ENCODE results near the gene HS6ST1. TPM values are rescaled to one million over a fixed set of nuclear protein-coding genes. Genes with fewer than 3 reads are reported as not detected.

The HS6ST1 gene
- total and polyA plus RNA-seq, 5 experiments from 2014 or later = 3.2 to 15.2 (median 4.2) TPM

DNA sequence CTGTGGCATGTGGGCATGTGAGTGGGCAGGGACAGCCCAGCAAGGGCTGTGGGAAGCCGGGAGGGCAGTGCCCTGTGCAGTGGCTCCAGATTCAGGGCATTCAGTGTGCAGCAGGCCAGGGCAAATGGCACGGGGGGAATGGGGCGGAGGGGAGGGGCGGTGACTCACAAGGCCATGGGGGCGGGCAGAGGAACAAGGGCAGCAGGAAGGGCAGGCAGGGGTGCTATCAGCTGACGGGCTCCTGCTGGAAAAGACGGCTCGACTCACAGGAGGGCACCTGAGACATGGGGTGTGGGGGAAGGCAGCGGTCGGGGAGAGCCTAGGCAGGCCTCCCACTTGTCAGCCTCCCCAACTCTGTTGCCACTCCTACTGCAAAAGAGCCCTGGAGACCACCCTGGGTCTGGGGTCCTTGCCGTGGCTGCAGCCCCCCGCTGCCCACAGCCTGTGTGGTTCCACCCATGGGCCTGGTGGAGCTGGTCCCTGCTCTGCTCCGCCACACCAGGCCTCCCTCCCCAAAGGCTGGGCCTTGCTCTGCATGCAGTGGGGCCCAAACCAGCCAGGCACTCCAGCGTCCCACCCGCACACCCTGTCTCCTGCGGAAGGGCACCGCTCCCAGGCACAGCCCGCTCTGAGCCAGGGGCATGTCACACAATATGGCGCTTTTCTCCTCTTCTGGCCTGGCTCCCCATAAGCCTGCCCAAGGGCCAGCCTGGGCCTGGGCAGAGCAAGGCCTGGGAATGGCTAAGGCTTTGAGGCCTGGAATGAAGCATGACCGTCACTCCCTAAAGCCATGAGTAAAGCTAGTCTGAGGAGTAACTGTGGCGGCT lies 25.9 kb downstream of the HS6ST1 start:
- H3K27me3 Mint-ChIP-seq = no peaks in the 10 kb centered on the region
- ATAC-seq = no peak
- peaks cover 0 to 3% (median 2%) of the 10 kb centered on the region in 3 donors for H3K36me3 Mint-ChIP-seq
- no peaks in the 10 kb centered on the region for H3K9me3 Mint-ChIP-seq
- POLR2A ChIA-PET = no interaction called here
- H3K4me1 Mint-ChIP-seq = peaks cover 12 to 24% (median 14%) of the 10 kb centered on the region in 4 donors
- no peak overlapping the region for H3K4me3 Mint-ChIP-seq
- no peak overlapping the region for H3K27ac Mint-ChIP-seq
- DNase-seq = peak in 1 of 10 donors; percentile 57

DNA sequence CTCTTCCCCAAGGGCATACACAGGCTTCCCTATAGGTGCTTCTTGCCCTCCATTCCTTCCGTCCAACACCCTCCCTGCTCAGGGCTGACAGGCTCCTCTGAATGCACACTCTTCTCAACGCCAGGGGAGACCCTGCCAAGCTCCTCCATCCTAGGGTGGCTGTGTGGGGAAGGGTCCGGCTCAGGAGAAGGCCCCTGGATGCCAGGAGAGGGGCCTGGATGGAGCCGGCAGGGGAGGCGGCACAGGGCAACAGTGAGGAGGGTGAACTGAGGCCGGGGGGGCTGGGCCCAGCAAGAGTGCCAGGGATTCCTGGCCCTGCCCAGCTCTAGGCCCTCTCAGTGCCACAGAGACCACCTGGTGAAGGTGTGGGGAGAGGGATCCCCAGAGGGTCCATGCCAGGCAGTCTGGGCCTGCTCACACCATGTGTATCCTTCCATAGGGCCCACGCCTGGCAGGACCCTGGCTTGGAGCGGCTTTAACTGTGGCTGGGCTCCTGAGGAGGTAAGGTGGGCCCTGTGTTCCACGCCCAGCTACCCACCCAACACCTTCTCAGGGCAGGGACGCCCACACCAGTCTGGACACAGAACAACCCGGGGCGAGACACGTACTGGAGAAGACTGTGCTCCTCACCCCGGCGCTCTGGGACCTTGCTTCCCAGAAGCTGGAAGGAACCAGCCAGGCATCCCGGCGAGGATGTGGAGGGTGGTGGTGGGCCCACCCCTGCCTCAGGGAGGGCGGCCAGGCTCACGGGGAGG lies 26.6 kb downstream of the HS6ST1 start:
- ATAC-seq (no peak), DNase-seq (peak in 1 of 10 donors; percentile 61)
- POLR2A ChIA-PET = no interaction called here
- H3K4me1 Mint-ChIP-seq = peaks cover 11 to 24% (median 13%) of the 10 kb centered on the region in 4 donors
- H3K4me3 Mint-ChIP-seq = no peak overlapping the region
- H3K36me3 Mint-ChIP-seq = no peaks in the 10 kb centered on the region
- no peaks in the 10 kb centered on the region for H3K9me3 Mint-ChIP-seq
- no peak overlapping the region for H3K27ac Mint-ChIP-seq
- H3K27me3 Mint-ChIP-seq = no peaks in the 10 kb centered on the region

DNA sequence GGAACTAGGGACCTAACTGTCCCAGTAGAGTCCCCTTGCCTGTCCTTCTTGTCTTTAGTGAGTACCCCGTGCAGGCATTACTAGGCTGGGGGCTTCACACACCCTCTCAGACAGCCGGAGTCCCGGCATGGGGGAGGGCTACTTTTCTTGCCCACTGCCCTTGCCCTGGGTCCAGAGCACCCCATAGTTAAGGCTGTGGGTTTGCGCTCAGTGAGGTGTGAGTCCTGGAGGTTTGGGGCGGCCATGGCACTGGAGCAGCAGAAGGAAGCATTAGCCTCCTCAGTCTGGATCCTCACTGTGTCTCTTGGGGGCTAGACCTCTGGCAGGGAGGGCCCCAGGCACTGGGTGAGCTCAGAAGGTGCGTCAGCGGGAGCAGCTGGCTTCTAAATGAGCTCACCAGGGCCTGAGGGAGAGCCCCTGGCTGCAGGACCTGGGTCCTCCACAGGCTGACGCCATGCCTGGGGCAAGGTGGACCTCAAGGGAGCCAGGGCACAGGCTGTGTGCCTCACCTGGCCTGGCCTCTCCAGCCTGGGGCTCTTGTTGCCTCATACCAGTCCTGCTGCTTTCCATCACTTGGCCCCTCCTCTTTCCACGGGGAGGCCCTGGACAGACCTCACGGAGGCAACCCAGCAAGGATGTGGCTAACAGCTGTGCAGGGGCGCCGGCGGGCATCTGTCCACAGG lies 27.4 kb downstream of the HS6ST1 start:
- POLR2A ChIA-PET = no interaction called here
- no peaks in the 10 kb centered on the region for H3K27me3 Mint-ChIP-seq
- H3K4me3 Mint-ChIP-seq = no peak overlapping the region
- ATAC-seq = no peak
- peaks cover 9 to 19% (median 13%) of the 10 kb centered on the region in 4 donors for H3K4me1 Mint-ChIP-seq
- H3K9me3 Mint-ChIP-seq = no peaks in the 10 kb centered on the region
- peak in 1 of 10 donors; percentile 56 for DNase-seq
- no peaks in the 10 kb centered on the region for H3K36me3 Mint-ChIP-seq
- no peak overlapping the region for H3K27ac Mint-ChIP-seq

DNA sequence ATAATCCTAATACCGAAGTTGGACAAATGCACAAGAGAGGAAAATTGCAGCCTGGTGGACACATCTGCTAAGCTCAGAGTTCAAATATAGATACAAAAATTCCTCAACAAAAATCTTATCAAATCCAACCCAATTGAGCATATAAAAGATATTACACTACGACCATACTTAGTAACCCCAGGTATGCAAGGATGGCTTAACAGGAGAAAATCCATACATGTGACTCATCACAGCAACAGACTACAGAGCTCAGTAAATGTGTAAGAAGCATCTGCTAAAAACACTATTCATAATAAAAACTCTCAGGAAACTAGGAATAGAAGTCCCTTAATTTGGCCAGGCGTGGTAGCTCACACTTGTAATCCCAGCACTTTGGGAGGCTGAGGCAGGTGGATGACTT lies 28.3 kb downstream of the HS6ST1 start:
- no peak overlapping the region for H3K4me3 Mint-ChIP-seq
- ATAC-seq (no peak), DNase-seq (no peak)
- no peaks in the 10 kb centered on the region for H3K27me3 Mint-ChIP-seq
- H3K27ac Mint-ChIP-seq = no peak overlapping the region
- POLR2A ChIA-PET = no interaction called here
- peaks cover 5 to 14% (median 12%) of the 10 kb centered on the region in 4 donors for H3K4me1 Mint-ChIP-seq
- H3K9me3 Mint-ChIP-seq = no peaks in the 10 kb centered on the region
- H3K36me3 Mint-ChIP-seq = no peaks in the 10 kb centered on the region

DNA sequence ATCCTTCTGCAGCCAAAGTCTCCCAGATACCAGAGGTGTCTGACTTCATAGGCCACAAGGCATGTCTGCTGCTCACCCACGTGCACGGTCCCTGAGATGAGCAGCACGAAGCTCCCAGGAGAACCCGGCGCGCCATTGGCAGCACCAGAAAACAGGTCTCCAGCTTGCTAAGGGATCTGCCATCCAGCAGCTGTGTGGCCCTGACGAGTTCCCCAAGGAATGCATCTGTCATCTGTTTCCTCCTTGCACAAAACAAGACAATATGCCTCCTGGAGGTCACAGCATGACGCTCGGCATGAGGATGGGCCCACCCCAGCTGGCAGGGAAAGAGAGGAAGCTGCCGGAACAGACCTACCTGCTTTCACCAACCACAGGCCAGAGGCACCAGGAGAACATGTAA lies 29.2 kb downstream of the HS6ST1 start:
- POLR2A ChIA-PET = no interaction called here
- ATAC-seq (no peak), DNase-seq (no peak)
- Mint-ChIP-seq H3K4me1 (peaks cover 5 to 13% (median 10%) of the 10 kb centered on the region in 4 donors), H3K27ac (peak overlapping the region in 1 of 10 donors; percentile 2), H3K36me3 (no peaks in the 10 kb centered on the region), H3K9me3 (no peaks in the 10 kb centered on the region), H3K4me3 (no peak overlapping the region), H3K27me3 (no peaks in the 10 kb centered on the region)

DNA sequence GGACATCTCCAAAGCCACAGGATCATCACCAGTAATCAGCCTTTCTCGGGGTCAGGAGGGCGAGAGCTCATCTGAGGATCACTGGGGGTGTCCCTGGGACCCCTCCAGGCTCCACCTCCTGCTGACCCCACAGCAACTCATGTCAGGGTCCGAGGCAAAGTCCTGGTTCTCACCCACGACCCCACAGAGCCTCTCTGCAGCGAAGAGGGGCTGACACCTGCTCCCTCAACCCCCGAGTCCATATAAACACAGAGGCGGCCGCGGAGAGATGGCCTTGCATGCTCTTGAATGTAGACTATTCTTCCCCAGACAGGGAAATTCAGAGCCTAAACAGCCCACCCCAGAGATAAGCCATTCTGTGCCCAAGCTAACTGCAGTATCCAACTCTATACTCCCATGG lies 29.9 kb downstream of the HS6ST1 start:
- POLR2A ChIA-PET = no interaction called here
- Mint-ChIP-seq H3K9me3 (no peaks in the 10 kb centered on the region), H3K4me1 (peaks cover 6 to 12% (median 7%) of the 10 kb centered on the region in 4 donors), H3K36me3 (no peaks in the 10 kb centered on the region), H3K27ac (peak overlapping the region in 1 of 10 donors; percentile 33), H3K4me3 (no peak overlapping the region), H3K27me3 (no peaks in the 10 kb centered on the region)
- DNase-seq (peak in 1 of 10 donors; percentile 65), ATAC-seq (no peak)

DNA sequence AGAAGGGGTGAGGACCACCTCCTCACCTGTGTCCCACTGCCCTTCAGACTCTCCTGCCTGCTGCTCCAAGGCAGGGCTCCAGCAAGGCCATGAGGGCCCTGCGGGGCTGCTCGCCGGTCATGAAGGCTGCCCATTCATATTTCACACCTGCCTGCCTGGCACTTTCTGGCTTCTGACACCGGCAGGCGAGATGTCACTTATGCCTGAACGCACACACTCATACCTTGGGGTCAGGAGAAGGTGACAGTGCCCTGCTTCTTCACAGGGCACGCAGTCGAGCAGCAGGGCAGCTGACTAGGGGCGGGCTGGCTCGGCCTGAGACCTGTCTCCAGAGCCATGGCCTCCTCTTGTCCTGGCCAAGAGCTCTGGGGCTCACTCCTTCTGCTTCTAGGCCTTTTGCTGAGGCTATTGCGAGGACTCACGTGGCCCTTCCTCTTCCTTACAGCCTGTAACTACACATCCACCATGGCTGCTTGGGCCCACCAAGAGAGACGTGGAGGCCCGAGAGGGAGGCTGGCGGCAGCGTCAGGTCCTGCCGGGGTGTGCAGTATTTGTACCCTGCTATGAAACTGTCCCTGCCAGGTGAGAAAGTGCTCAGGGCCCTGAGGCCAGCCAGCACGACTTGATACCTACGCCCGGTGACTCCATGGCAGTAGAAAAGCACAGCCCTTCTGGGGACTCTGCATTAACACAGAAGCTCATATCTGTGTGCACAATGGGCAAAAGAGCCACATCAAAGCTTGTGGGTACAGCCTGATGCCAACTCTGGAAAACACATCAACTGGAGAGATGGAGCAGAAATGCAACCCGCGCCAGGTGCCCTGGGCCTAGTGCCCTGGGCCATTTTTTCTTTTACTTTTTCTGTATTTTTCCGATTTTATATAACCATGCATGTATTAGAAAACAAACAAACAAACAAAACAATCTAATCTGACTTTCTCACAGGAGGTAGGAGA lies 30.6 kb downstream of the HS6ST1 start:
- Mint-ChIP-seq H3K27me3 (no peaks in the 10 kb centered on the region), H3K36me3 (no peaks in the 10 kb centered on the region), H3K9me3 (no peaks in the 10 kb centered on the region), H3K4me1 (peaks cover 8 to 17% (median 11%) of the 10 kb centered on the region in 4 donors), H3K27ac (peak overlapping the region in 1 of 10 donors; percentile 33), H3K4me3 (no peak overlapping the region)
- POLR2A ChIA-PET = no interaction called here
- ATAC-seq = no peak
- peak in 1 of 10 donors; percentile 57 for DNase-seq

DNA sequence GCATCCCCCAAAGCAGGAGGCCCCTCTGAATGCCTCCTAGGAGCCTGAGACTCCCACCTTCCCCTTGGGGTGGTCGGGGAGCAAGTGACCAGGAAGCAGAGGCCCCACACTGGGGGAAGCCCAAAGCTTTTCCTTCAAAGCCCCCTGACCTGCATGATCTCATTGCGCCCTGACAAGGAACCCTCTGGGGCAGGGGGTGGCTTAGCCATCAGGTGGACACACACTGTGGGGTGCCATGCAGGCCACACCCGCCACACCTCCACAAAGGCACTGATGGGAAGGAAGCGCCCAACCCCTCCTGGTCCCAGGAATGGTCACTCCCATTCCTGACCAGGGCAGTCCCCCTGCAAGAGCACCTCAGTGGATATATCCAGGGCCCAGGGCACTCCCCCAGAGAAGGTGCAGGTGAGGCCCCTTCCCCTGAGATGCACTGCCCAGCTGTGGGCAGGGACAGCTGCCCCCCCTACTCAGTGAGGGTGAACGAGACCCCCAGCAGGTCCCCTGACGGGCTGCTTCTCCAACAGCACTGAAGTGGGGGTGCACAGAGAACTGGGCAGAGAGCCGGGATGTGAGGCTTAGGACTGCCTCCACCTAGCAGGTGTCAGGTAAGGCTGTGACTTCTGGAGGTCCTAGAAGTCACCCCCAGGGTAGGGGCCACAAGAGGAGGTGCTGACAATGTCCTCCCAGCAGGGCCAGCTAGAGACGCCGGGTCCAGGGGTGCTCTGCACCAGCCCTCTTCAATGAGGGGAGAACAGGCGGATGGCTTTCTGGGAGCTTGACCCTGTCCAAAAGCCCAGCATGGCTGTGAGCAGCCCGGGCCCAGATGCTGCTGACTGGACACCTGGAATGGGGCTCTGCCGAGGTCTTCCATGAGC lies 31.5 kb downstream of the HS6ST1 start:
- Mint-ChIP-seq H3K4me1 (peaks cover 10 to 21% (median 13%) of the 10 kb centered on the region in 4 donors), H3K27ac (no peak overlapping the region), H3K27me3 (no peaks in the 10 kb centered on the region), H3K36me3 (no peaks in the 10 kb centered on the region), H3K4me3 (no peak overlapping the region), H3K9me3 (no peaks in the 10 kb centered on the region)
- ATAC-seq = no peak
- POLR2A ChIA-PET = no interaction called here
- peak in 1 of 10 donors; percentile 57 for DNase-seq

DNA sequence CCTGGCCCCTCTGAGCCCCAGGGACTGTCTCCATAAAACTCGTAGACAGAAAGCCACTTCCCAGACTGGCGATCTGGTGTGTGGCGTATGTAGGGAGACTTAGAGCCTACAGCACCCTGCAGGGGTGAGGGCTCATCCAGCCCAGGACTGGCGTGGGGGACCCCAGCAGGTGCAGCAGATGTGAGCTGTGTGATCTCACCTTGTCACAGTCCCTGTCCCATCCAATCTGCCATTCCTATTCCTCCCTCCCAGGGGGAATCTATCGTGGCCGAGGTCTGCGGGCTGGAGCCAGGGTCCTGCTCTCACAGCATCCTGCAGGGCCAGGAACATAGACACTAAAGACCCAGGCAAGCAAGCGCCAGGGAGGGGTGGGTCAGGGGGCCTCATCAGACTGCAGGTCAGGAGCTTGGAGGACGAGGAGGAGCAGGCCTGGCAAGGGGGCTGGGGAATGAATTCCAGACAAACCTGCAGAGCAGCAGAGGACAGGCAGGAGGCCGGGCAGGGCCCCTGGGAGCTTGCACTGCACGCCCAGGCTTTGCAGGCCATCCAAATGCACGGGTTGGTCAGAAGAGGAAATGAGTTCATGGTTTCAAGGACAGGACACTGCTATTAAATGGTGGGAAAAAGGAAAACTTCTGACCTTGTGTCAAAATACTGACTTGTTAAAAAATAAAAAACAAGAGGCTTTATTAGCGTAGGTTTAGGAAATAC lies 32.5 kb downstream of the HS6ST1 start:
- Mint-ChIP-seq H3K4me3 (no peak overlapping the region), H3K27me3 (no peaks in the 10 kb centered on the region), H3K36me3 (no peaks in the 10 kb centered on the region), H3K4me1 (peaks cover 12 to 30% (median 20%) of the 10 kb centered on the region in 4 donors), H3K27ac (no peak overlapping the region), H3K9me3 (no peaks in the 10 kb centered on the region)
- ATAC-seq = no peak
- POLR2A ChIA-PET = no interaction called here
- peak in 2 of 10 donors; percentile 2 to 52 for DNase-seq

DNA sequence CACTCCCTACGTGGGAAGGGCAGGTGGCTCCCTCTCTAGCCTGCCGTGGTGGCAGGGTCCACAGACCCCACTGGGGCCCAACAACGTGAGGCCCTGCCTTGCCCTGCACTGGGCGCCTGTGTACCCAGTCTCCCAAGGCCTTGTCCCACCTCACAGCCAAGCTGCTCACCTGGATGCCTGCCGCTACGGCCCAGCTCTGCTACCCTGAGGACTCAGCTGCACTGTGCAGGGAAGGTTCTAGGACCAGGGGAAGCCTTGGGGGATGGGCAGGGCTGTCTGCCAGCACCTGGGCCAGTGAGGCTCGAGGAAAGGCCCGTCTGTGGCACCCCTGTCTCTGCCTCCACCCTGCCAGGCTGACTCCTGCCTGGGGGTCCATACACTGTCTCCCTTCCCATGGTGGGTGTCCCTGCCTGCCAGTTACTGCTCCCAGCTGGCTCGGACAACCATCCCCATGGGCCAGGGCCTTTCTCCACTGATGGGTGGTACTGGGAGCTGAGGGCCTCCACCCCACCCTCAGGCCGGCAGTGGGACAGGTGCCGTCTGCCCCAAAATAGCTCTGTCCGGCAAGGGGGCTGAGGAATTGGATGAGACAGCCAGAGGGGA lies 33.2 kb downstream of the HS6ST1 start:
- no peak overlapping the region for H3K4me3 Mint-ChIP-seq
- ATAC-seq (no peak), DNase-seq (peak in 1 of 10 donors; percentile 54)
- no peaks in the 10 kb centered on the region for H3K27me3 Mint-ChIP-seq
- no peaks in the 10 kb centered on the region for H3K9me3 Mint-ChIP-seq
- no peaks in the 10 kb centered on the region for H3K36me3 Mint-ChIP-seq
- peaks cover 14 to 35% (median 26%) of the 10 kb centered on the region in 4 donors for H3K4me1 Mint-ChIP-seq
- no peak overlapping the region for H3K27ac Mint-ChIP-seq
- POLR2A ChIA-PET = no interaction called here

DNA sequence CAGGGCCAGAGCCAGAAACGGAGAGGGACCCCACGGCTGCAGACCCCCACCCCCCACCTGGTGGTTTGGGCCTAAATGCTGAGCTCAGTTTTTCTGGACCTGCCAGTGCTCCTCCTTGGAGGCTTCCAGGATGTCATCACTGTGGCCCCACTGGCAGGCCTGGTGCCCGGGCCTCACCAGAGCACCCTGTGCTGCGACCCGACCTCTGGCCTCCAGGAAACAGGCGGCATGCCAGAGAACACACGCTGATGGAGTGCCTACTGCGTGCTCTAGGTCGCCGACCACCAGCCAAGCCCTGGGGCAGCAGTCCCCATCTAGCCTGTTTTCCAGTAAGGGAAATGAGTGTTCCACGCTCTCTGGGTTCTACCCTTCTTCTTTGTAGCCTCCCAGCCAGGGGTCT lies 33.8 kb downstream of the HS6ST1 start:
- DNase-seq = peak in 1 of 10 donors; percentile 0

More for the DNA sequence above, 33.8 kb downstream of the HS6ST1 start:
- ATAC-seq = no peak
- no peaks in the 10 kb centered on the region for H3K36me3 Mint-ChIP-seq
- POLR2A ChIA-PET = no interaction called here
- H3K27ac Mint-ChIP-seq = peak overlapping the region in 1 of 10 donors; percentile 43
- no peaks in the 10 kb centered on the region for H3K9me3 Mint-ChIP-seq
- no peaks in the 10 kb centered on the region for H3K27me3 Mint-ChIP-seq
- peaks cover 11 to 35% (median 31%) of the 10 kb centered on the region in 4 donors for H3K4me1 Mint-ChIP-seq
- H3K4me3 Mint-ChIP-seq = no peak overlapping the region

All from naive thymus-derived CD8-positive, alpha-beta T cell (primary cell).